Measurements from ENCODE around the gene AIDA. TPM values are rescaled to one million over a fixed set of nuclear protein-coding genes. Genes with fewer than 3 reads are reported as not detected.

Gene AIDA
- total RNA-seq, 2 experiments from 2014 or later, result 69.6 to 73.6 TPM

GRCh38 chr1:222732216-222733159, 20.2 kb upstream of the AIDA start:
- Mint-ChIP-seq H3K27me3 (no peaks in the 10 kb centered on the region), H3K36me3 (peaks cover 16% of the 10 kb centered on the region), H3K9me3 (no peaks in the 10 kb centered on the region), H3K4me3 (no peak overlapping the region), H3K27ac (peak overlapping the region; percentile 75), H3K4me1 (peaks cover 12% of the 10 kb centered on the region)
- no peak for DNase-seq

- no peak for DNase-seq
- Mint-ChIP-seq H3K4me1 (peaks cover 12% of the 10 kb centered on the region), H3K36me3 (peaks cover 16% of the 10 kb centered on the region), H3K9me3 (no peaks in the 10 kb centered on the region), H3K27me3 (no peaks in the 10 kb centered on the region), H3K4me3 (no peak overlapping the region), H3K27ac (no peak overlapping the region)
Observed at GRCh38 chr1:222730866-222731265, 18.6 kb upstream of the AIDA start.

- H3K27me3 Mint-ChIP-seq, result no peaks in the 10 kb centered on the region
- H3K4me1 Mint-ChIP-seq, result peaks cover 12% of the 10 kb centered on the region
- DNase-seq, result no peak
- H3K9me3 Mint-ChIP-seq, result no peaks in the 10 kb centered on the region
- peaks cover 18% of the 10 kb centered on the region for H3K36me3 Mint-ChIP-seq
- no peak overlapping the region for H3K4me3 Mint-ChIP-seq
- no peak overlapping the region for H3K27ac Mint-ChIP-seq
Observed at GRCh38 chr1:222728746-222729145, 16.5 kb upstream of the AIDA start.

- H3K36me3 Mint-ChIP-seq, result peaks cover 40% of the 10 kb centered on the region
- no peak overlapping the region for H3K27ac Mint-ChIP-seq
- no peaks in the 10 kb centered on the region for H3K27me3 Mint-ChIP-seq
- peaks cover 31% of the 10 kb centered on the region for H3K4me1 Mint-ChIP-seq
- H3K4me3 Mint-ChIP-seq, result no peak overlapping the region
- H3K9me3 Mint-ChIP-seq, result no peaks in the 10 kb centered on the region
- DNase-seq, result no peak
Observed at GRCh38 chr1:222716393-222716792, 4.1 kb upstream of the AIDA start.

- H3K9me3 Mint-ChIP-seq, result no peaks in the 10 kb centered on the region
- H3K4me1 Mint-ChIP-seq, result peaks cover 46% of the 10 kb centered on the region
- peaks cover 40% of the 10 kb centered on the region for H3K36me3 Mint-ChIP-seq
- no peaks in the 10 kb centered on the region for H3K27me3 Mint-ChIP-seq
- DNase-seq, result peak; percentile 91
- H3K4me3 Mint-ChIP-seq, result peak overlapping the region; percentile 100
- H3K27ac Mint-ChIP-seq, result peak overlapping the region; percentile 97
Observed at GRCh38 chr1:222713091-222713961, 1.0 kb upstream of the AIDA start.

GRCh38 chr1:222711319-222712252, 705 bp downstream of the AIDA start:
- Mint-ChIP-seq H3K36me3 (peaks cover 47% of the 10 kb centered on the region), H3K27ac (peak overlapping the region; percentile 97), H3K4me1 (peaks cover 44% of the 10 kb centered on the region), H3K9me3 (no peaks in the 10 kb centered on the region), H3K4me3 (peak overlapping the region; percentile 100), H3K27me3 (no peaks in the 10 kb centered on the region)
- DNase-seq, result peak; percentile 69

- peaks cover 48% of the 10 kb centered on the region for H3K4me1 Mint-ChIP-seq
- H3K4me3 Mint-ChIP-seq, result peak overlapping the region; percentile 100
- H3K27me3 Mint-ChIP-seq, result no peaks in the 10 kb centered on the region
- no peak overlapping the region for H3K27ac Mint-ChIP-seq
- no peaks in the 10 kb centered on the region for H3K9me3 Mint-ChIP-seq
- DNase-seq, result no peak
- peaks cover 50% of the 10 kb centered on the region for H3K36me3 Mint-ChIP-seq
Observed at GRCh38 chr1:222709700-222710153, 2.6 kb downstream of the AIDA start.

- Mint-ChIP-seq H3K4me3 (no peak overlapping the region), H3K36me3 (peaks cover 55% of the 10 kb centered on the region), H3K27me3 (no peaks in the 10 kb centered on the region), H3K4me1 (peaks cover 39% of the 10 kb centered on the region), H3K9me3 (peaks cover 4% of the 10 kb centered on the region), H3K27ac (no peak overlapping the region)
- DNase-seq, result no peak
Observed at GRCh38 chr1:222706815-222707214, 5.5 kb downstream of the AIDA start.

GRCh38 chr1:222704260-222704659, 8.0 kb downstream of the AIDA start:
- H3K36me3 Mint-ChIP-seq, result peaks cover 51% of the 10 kb centered on the region
- DNase-seq, result no peak
- no peak overlapping the region for H3K27ac Mint-ChIP-seq
- peaks cover 4% of the 10 kb centered on the region for H3K9me3 Mint-ChIP-seq
- no peaks in the 10 kb centered on the region for H3K27me3 Mint-ChIP-seq
- peaks cover 25% of the 10 kb centered on the region for H3K4me1 Mint-ChIP-seq
- H3K4me3 Mint-ChIP-seq, result no peak overlapping the region

GRCh38 chr1:222702210-222702609, 10.1 kb downstream of the AIDA start:
- no peak overlapping the region for H3K4me3 Mint-ChIP-seq
- no peaks in the 10 kb centered on the region for H3K27me3 Mint-ChIP-seq
- H3K4me1 Mint-ChIP-seq, result peaks cover 14% of the 10 kb centered on the region
- peaks cover 41% of the 10 kb centered on the region for H3K36me3 Mint-ChIP-seq
- no peak for DNase-seq
- peaks cover 4% of the 10 kb centered on the region for H3K9me3 Mint-ChIP-seq
- H3K27ac Mint-ChIP-seq, result no peak overlapping the region

- H3K4me3 Mint-ChIP-seq, result no peak overlapping the region
- H3K27ac Mint-ChIP-seq, result no peak overlapping the region
- no peaks in the 10 kb centered on the region for H3K9me3 Mint-ChIP-seq
- peaks cover 15% of the 10 kb centered on the region for H3K36me3 Mint-ChIP-seq
- peaks cover 13% of the 10 kb centered on the region for H3K4me1 Mint-ChIP-seq
- H3K27me3 Mint-ChIP-seq, result no peaks in the 10 kb centered on the region
- no peak for DNase-seq
Observed at GRCh38 chr1:222697826-222698225, 14.5 kb downstream of the AIDA start.

- H3K36me3 Mint-ChIP-seq, result peaks cover 15% of the 10 kb centered on the region
- H3K27me3 Mint-ChIP-seq, result no peaks in the 10 kb centered on the region
- DNase-seq, result no peak
- peaks cover 13% of the 10 kb centered on the region for H3K4me1 Mint-ChIP-seq
- no peak overlapping the region for H3K27ac Mint-ChIP-seq
- H3K4me3 Mint-ChIP-seq, result no peak overlapping the region
- no peaks in the 10 kb centered on the region for H3K9me3 Mint-ChIP-seq
Observed at GRCh38 chr1:222697203-222697602, 15.1 kb downstream of the AIDA start.

- Mint-ChIP-seq H3K27ac (no peak overlapping the region), H3K36me3 (peaks cover 16% of the 10 kb centered on the region), H3K9me3 (no peaks in the 10 kb centered on the region), H3K27me3 (no peaks in the 10 kb centered on the region), H3K4me3 (no peak overlapping the region), H3K4me1 (peaks cover 13% of the 10 kb centered on the region)
- DNase-seq, result no peak
Observed at GRCh38 chr1:222696741-222697140, 15.6 kb downstream of the AIDA start.

GRCh38 chr1:222694927-222695326, 17.4 kb downstream of the AIDA start:
- Mint-ChIP-seq H3K27ac (no peak overlapping the region), H3K27me3 (no peaks in the 10 kb centered on the region), H3K4me1 (peaks cover 13% of the 10 kb centered on the region), H3K36me3 (peaks cover 11% of the 10 kb centered on the region), H3K9me3 (no peaks in the 10 kb centered on the region), H3K4me3 (no peak overlapping the region)
- DNase-seq, result no peak
